ENCODE data around the gene FNDC10.

FNDC10 gene

DNA sequence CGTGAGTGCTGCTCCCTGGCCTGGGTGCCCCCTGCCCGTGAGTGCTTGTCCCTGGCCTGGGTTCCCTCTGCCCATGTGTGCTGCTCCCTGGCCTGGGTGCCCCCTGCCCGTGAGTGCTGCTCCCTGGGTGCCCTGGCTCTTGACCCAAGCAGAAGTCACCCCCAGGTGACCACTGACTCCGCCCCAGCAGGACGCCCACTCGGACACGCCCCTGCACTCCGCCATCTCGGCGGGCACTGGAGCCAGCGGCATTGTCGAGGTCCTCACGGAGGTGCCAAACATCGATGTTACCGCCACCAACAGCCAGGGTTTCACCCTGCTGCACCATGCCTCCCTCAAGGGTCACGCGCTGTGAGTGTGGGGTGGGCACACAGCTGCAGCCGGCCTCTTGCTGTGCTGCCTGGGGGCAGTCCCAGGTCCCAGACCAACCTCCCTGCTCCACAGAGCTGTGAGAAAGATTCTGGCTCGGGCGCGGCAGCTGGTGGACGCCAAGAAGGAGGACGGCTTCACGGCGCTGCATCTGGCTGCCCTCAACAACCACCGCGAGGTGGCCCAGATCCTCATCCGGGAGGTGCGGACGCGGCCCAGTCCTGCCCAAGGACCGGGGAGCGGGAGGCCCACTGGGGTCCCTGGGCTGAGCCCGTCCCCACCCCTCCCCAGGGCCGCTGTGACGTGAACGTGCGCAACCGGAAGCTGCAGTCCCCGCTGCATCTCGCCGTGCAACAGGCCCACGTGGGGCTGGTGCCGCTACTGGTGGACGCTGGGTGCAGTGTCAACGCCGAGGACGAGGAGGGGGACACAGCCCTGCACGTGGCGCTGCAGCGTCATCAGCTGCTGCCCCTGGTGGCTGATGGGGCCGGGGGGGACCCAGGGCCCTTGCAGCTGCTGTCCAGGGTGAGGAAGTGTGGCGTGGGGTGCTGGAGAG, 28.2 kb upstream of the FNDC10 start:
- DNase-seq (ENCODE audit: low spot score): no peak

DNA sequence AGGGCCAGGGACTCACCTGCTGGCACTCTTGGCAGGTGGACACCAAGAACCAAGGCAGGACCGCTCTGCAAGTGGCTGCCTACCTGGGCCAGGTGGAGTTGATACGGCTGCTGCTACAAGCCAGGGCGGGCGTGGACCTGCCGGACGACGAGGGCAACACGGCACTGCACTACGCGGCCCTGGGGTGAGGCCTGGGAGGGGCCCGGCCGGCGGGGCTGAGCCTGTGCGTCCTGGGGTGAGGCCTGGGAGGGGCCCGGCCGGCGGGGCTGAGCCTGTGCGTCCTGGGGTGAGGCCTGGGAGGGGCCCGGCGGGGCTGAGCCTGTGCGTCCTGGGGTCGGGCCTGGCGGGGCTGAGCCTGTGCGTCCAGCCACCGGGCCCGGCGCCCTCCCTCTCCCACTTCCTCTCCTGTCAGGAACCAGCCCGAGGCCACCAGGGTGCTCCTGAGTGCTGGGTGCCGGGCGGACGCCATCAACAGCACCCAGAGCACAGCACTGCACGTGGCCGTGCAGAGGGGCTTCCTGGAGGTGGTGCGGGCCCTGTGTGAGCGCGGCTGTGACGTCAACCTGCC, 27.4 kb upstream of the FNDC10 start:
- no peak for DNase-seq (ENCODE audit: low spot score)

DNA sequence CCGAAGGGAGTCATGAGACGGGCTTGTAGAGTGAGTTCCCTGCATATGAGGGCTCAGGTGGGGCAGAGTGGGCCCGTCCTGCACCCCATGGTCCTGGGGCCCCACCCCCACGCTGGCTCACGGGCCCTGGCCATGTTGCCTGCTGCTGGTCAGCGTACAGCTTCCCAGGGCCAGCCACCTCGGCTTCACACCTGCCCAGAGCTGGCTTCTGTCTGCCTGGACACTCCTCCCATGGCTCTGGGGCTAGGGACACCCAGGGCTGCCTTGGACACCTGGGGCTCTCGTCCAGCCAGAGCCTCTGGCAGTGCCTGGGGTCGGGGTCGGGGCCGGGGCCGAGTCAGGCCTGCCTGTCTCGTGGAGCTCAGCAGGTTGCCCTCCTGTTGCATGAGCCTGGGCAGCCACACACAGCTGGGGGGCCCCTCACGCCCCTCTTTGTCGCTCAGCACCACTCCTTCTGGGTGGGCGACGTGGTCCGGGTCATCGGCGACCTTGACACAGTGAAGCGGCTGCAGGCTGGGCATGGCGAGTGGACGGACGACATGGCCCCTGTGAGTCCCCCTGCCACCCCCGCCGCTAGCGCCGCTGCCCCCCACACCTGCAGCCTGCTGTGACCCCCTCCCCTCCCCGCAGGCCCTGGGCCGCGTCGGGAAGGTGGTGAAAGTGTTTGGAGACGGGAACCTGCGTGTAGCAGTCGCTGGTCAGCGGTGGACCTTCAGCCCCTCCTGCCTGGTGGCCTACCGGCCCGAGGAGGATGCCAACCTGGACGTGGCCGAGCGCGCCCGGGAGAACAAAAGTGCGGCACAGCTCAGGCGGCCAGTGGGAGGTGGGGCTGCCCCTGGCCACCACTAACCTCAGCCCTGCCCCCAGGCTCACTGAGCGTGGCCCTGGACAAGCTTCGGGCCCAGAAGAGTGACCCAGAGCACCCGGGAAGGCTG, 26.5 kb upstream of the FNDC10 start:
- no peak for DNase-seq (ENCODE audit: low spot score)

DNA sequence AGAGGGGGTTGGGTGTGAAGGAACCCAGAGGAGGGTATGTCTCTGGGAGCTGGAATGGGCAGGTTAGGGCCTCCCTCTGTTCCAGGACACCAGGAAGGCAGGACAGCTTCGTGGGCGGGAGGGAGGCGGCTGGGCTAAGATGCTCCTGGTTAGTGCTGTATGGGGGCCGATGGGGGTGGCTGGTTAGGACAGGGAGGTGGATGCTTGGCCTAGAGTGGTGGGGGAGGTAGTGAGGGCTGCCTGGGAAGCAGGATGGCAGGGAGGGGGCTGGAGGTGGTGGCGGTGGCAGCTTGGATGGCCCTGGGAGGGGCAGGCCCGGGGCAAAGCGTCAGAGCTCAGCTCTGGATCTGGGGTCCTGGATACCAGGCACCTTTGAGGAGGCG, 25.9 kb upstream of the FNDC10 start:
- DNase-seq (ENCODE audit: low spot score): no peak

DNA sequence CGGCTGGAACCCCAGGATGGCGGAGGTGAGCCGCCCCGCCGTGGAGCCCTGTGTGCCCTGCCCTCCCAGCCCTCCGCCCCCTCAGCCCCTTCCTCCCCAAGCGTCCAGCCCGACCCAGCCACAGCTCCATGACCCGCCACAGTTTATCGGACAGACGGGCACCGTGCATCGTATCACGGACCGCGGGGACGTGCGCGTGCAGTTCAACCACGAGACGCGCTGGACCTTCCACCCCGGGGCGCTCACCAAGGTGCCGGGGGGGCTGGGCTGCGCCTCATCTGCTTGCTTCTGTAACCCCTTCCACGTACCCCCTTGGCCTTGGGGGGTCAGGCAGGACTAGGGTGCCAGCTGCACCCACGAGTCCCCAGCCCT, 25.5 kb upstream of the FNDC10 start:
- DNase-seq (ENCODE audit: low spot score): no peak

DNA sequence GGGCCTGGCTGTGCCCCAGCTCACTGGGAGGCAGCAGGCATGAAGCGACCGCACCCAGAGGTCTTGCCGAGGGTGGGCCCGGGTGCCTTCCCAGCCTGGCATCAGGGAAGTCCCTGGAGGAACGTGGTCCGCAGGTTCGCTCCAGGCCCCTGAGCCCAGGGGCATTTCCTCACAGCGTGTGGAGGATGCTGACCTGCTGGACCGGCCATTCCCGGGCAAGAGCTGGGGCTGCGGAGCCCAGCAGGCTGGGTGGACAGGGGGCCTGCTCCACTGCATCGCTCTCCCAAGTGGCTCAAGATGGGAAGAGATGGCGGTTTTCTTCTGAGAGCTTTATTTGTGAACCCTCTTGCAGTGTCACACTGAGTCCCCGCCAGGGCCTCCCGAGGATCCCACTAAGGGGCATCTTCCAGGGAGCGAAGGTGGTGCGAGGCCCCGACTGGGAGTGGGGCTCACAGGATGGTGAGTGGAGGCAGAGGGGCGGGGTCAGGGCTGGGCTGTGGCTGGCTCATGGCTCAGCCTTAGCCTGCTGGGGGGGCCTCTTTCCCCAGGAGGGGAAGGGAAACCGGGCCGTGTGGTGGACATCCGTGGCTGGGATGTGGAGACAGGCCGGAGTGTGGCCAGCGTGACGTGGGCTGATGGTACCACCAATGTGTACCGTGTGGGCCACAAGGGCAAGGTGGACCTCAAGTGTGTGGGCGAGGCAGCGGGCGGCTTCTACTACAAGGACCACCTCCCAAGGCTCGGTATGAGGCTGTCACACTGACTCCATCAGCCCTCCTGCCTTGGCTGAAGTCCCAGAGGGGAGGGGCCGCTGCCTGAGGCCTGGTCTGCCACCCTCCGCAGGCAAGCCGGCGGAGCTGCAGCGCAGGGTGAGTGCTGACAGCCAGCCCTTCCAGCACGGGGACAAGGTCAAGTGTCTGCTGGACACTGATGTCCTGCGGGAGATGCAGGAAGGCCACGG, 24.8 kb upstream of the FNDC10 start:
- no peak for DNase-seq (ENCODE audit: low spot score)

DNA sequence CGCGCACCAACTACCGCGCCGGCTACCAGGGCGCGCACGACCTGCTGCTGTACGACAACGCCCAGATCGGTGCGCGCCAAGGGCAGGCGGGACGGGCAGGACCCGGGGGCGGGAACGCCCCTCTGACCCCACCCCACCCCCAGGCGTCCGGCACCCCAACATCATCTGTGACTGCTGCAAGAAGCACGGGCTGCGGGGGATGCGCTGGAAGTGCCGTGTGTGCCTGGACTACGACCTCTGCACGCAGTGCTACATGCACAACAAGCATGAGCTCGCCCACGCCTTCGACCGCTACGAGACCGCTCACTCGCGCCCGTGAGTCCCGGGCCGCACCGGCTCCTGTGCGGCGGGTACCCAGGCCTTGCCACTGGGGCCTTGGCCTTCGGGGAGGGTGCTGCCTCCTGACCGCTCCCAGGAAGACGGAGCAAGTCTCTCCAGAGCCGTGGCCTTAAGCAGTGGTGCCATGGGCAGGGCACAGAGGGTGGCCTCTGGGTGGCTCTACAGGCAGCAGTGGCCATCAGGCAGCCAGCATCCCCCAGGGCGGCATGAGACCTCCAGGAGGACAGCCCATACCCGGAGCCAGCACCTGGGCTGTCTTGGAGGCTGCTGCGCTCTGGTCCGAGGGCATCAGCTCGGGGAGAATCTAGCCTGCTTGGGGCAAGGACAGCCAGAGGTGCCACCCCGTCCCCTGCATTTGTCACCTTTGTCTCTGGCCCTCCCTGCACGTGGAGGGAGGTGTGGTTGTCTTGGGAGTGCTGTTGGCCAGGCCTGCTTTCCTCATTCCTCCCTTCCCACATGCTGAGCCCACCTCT, 23.9 kb upstream of the FNDC10 start:
- DNase-seq (ENCODE audit: low spot score): no peak

DNA sequence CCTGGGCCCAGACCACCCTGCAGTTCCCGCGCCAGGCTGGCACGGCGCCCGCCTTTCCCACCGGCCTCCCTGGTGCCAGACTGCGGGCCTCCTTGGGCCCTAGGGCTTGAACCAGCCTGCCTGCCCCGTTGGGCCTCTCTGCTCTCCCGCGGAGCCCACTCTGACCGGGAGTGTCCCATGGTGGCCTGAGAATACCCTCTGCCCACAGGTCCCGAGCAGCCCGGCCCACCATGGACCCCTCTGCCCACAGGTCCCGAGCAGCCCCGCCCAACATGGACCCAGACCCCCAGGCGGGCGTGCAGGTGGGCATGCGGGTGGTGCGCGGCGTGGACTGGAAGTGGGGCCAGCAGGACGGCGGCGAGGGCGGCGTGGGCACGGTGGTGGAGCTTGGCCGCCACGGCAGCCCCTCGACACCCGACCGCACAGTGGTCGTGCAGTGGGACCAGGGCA, 23.3 kb upstream of the FNDC10 start:
- DNase-seq (ENCODE audit: low spot score): no peak

DNA sequence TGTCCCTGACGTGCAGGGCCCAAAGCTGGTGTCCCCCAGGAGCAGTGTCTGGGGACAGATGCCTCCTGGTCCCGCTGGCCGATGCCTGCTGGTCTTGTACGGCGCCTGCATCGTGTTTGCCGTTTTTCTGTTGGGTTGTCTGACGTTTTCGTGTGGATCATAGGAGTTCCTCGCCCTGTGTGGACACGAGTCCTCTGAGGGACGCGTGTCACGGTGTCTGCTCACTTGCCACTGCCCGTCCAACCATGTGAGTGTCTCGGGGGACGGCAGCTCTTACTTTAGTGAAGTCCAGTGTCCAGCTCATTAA, 22.8 kb upstream of the FNDC10 start:
- no peak for DNase-seq (ENCODE audit: low spot score)

DNA sequence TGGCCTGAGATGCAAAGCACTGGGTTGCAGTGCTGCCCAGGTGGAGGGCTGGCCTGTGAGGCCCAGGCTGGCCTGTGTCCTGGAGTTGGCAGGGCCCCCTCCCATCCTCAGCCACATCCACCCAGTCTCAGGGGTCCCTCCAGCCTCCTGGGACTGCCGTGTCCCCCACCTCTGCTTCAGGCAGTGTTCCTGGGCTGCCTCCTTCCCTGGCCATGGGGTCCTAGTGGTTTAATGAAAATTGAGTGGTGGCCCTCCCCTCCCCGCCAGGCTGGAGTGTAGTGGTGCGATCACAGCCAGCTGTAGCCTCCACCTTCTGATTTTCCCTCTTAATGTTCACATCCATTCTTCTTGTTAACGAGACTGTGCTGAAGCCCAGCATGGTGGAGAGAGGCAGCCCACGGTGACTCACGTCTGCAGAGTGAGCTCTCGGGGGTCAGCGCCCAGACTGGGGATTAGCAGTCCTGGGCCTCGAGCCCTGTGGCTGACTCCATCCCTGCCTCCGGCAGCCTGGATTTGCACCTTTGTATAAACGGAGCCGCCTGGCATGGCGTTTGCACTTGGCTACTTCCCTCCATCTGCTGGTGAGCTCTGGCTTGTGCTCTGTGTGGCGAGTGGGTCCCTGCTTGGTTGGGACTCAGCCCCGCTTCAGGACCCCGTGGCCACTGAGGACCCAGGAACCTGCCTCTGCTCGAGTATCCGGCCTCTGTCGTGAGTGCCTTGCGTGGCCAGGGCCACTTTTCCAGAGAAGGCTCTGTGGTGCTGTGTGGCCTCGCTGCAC, 22.3 kb upstream of the FNDC10 start:
- no peak for DNase-seq (ENCODE audit: low spot score)

DNA sequence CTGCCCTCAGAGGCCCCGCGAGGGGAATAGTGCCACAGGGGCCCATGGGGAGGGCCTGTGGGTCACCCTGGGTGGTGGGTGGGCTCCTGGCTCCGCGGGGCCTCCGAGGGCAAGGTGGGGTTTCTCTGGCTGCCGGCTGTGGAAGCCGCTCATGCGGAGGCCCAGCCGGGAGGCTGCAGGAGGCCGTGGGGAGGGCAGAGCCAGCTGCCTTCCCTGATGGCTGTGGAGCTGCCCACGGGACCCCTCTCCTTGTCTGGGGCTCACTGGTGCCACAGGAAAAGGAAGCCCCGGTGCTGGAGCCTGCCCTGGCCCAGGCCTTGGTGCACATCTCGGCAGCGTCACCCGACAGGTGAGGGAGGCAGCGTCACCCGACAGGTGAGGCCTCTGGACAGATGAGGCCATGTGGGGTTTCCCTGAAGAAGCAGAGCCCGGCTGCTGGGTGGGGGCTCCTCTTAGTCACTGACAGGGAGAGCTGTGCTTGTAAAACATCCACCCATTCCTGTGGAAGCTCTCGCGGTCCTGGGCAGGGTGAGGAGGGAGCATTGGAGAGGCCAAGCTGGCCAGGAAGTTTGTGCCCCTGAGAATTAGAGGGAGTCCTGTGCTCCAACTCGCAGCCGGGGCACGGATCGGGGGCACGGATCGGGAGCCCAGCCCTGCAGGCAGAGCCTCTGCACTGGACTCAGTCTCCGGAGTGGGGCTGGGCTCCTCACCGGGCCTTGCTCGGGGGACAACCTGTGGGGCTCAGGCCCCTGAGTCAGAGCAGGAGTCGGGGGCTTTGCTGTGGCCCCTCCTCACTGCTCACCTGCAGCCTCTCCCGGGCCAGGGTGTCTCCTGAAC, 21.5 kb upstream of the FNDC10 start:
- DNase-seq (ENCODE audit: low spot score): no peak

DNA sequence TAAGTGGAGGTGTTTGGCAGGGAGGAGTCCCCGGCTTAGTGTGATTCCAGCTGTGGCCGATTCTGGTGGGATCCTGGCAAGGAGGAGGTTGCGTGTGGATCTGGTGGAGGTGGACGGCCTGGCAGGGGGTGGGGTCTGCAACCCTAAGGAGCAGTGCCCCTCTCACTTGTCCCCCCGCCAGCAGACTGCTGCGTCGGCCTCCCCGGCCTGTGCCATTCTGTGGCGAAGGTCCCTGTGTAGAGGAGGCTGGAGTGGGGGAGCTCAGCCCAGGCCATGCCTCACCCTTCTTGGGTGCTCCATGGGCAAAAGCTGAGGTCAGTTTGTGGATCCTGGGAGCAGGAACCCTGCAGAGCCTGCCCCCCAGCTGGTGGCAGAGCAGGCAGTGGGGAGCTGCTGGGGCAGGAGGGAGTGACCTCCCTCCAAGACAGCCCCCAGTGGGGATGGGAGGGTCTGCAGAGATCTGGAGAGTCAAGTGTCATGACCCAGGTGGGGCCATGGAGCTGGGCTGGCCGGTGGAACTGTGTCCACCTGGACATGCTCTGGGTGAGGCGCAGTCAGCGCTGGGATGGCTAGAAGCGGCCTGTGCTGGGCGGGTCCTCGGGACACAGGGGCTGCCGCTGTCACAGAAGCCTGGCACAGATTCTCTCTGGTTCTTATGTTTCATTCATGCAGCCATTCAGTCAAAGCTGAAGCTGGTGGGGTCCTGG, 20.7 kb upstream of the FNDC10 start:
- DNase-seq (ENCODE audit: low spot score): no peak

DNA sequence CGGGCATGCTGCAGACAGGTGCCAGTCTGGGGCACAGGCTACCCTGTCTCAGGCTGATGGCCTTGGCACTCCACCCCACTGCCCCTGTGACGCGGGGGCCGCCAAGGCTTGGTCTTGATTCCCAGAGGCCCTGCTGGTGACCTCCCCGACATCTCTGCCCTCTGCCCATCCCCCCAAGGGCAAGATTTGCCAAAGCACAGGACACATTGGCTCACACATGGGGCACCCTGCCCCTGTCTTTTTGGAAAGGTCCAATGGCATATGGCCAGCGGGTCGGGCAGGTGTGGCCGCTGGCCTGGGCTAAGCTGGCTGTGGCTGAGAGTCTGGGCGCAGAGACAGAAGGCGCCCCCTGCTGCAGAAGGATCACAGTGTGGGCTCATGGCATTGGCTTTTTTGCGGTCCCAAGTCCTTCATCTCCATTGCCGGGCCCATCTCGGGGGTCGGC, 20.0 kb upstream of the FNDC10 start:
- DNase-seq (ENCODE audit: low spot score): peak; percentile 49

DNA sequence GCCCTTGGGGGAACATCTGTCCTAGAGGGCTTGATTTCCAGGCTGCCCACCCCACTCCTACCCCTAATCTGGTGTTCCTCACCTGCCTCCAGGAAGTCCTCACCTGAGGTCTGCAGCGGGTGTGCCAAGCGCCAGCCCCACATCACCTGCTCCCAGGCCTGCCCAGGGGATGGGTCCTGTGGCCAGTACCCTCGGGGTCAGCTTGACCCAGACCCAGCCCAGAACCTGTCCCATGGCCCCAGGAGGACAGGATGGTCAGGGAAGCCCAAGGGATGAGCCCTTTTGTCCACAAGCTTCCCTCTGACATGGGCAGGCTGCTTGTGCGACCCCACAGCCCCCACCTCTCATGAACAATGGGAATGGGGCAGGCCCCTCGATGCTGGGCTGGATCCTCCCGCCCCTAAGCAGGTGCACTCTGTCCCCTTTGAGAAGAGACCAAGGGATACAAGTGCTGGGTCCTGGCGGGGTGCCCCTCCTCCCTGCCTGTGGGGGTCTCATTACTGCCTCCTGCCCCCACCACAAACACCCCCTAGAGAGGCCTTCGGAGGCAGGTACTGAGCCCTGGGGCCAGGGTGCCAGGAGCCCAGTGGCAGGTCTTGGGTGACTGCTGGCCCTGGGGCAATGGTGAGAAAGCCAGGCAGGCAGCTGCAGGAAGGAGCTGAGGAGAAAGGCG, 18.6 kb upstream of the FNDC10 start:
- DNase-seq (ENCODE audit: low spot score): no peak

DNA sequence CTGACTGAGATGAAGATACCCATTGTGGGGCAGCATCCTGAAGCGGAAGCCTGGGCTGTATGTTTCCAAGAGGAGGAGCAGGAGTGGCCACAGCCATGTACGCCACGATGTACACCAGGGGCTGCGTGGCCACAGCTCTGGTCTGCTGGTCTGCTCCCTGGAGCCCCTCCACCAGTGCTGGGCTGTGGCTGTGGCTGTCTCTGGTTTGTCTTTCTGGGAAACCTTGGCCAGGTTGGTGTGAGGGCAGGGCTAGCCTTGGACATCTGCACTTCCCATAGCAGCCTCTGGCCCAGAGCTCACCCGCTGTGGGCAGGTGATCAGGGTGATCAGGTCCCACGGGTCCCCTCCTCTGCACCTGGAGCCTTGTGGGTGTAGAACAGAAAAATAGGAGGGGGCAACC, 18.0 kb upstream of the FNDC10 start:
- no peak for DNase-seq (ENCODE audit: low spot score)

DNA sequence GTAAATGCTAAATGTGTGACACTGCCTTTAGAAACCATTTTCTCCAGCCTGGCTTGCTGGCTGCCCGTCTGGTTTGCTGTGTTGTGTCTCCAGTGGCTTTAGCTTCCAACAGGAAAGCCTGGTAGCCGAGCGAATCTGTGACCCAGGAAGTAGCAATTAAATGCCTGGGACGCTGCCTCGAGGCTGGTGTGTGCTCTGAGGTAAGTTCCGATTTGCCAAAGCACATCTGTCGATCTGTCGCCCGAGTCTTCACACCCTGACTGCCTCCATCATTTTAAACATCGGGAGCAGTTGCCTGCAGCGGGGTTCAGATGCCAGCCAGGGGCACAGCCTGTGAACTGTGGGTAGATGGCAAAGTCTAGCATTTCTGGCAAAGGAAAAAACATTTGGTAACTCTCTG, 17.6 kb upstream of the FNDC10 start:
- no peak for DNase-seq (ENCODE audit: low spot score)

DNA sequence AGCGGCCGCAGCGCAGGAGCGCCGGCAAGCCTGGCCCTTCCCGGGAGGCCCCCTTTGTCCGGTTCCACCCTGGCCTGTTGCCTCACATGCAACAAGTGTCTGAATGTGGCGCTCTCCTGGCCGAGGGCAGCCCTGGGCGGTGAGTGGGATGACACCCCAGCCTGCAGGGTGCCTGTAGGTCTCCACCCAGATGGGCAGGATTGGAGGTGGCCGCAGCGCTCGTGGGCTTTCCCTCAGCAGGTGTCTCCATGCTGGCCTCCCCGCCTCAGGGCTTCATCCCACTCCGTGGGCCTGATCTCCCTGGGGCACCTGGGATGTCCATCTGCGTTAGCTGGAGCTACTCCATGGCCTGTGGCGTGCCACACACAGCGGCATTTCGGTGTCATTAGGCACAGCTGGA, 16.9 kb upstream of the FNDC10 start:
- no peak for DNase-seq (ENCODE audit: low spot score)

Measured in NAMALWA (cell line).